Measurements from ENCODE around the gene GFAP.

Gene GFAP

DNA sequence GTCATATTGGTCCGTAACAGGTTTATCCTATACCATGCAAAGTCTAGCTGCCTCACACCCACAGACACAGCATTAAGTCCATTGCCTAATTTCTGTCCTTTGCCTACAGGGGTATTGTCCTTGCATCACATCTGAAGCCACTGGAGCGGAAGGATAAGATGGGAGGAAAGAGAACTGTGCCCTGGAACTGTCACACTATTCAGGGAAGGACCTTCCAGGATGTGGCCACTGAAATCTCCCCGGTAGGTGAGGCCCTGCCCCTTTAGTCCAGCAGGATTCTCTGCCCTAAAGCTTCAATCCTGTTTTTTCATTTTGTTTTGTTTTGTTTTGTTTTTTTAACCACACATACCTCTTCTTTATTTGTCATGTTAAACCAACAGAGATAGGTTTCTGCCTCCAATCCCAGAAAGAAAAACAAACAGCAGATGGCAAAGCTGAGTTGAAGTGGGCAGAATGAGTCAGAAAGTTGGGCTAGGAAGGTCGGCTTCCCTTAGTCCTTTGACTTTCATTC, 13.8 kb downstream of the GFAP start (continued):
- peak; percentile 22; the same call in 1 of the 2 replicates for TF ChIP-seq ZNF639 (tag by site-specific recombination; IDR thresholded peaks at IDR 0.05)
- peak; percentile 77 for TF ChIP-seq OSR2 (tag by site-specific recombination; IDR thresholded peaks at IDR 0.05)
- TF ChIP-seq ZNF23 (tag by site-specific recombination; IDR thresholded peaks at IDR 0.05; ENCODE audit: borderline replicate concordance), result no peak
- TF ChIP-seq, protein P1, sequence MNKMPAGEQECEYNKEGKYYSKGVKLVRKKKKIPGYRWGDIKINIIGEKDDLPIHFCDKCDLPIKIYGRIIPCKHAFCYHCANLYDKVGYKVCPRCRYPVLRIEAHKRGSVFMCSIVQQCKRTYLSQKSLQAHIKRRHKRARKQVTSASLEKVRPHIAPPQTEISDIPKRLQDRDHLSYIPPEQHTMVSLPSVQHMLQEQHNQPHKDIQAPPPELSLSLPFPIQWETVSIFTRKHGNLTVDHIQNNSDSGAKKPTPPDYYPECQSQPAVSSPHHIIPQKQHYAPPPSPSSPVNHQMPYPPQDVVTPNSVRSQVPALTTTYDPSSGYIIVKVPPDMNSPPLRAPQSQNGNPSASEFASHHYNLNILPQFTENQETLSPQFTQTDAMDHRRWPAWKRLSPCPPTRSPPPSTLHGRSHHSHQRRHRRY (tag by site-specific recombination; IDR thresholded peaks at IDR 0.05), result no peak
- no peak for TF ChIP-seq ZNF202 (tag by site-specific recombination; IDR thresholded peaks at IDR 0.05; ENCODE audit: borderline replicate concordance)
- TF ChIP-seq ZFHX2 (tag by site-specific recombination; conservative IDR thresholded peaks at IDR 0.05), result peak; percentile 58
- TF ChIP-seq, protein P2, sequence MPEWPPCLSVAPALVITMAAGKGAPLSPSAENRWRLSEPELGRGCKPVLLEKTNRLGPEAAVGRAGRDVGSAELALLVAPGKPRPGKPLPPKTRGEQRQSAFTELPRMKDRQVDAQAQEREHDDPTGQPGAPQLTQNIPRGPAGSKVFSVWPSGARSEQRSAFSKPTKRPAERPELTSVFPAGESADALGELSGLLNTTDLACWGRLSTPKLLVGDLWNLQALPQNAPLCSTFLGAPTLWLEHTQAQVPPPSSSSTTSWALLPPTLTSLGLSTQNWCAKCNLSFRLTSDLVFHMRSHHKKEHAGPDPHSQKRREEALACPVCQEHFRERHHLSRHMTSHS (tag by site-specific recombination; IDR thresholded peaks at IDR 0.05), result no peak
- TF ChIP-seq, protein P3, sequence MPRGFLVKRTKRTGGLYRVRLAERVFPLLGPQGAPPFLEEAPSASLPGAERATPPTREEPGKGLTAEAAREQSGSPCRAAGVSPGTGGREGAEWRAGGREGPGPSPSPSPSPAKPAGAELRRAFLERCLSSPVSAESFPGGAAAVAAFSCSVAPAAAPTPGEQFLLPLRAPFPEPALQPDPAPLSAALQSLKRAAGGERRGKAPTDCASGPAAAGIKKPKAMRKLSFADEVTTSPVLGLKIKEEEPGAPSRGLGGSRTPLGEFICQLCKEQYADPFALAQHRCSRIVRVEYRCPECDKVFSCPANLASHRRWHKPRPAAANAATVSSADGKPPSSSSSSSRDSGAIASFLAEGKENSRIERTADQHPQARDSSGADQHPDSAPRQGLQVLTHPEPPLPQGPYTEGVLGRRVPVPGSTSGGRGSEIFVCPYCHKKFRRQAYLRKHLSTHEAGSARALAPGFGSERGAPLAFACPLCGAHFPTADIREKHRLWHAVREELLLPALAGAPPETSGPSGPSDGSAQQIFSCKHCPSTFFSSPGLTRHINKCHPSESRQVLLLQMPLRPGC (tag by site-specific recombination; IDR thresholded peaks at IDR 0.05), result peak; percentile 65; the same call in 1 of the 2 replicates
- TF ChIP-seq HIC1 (tag by site-specific recombination; IDR thresholded peaks at IDR 0.05), result no peak
- TF ChIP-seq, protein P4, sequence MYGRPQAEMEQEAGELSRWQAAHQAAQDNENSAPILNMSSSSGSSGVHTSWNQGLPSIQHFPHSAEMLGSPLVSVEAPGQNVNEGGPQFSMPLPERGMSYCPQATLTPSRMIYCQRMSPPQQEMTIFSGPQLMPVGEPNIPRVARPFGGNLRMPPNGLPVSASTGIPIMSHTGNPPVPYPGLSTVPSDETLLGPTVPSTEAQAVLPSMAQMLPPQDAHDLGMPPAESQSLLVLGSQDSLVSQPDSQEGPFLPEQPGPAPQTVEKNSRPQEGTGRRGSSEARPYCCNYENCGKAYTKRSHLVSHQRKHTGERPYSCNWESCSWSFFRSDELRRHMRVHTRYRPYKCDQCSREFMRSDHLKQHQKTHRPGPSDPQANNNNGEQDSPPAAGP (tag by site-specific recombination; IDR thresholded peaks at IDR 0.05), result no peak; the same call in 1 of the 2 replicates
- peak; percentile 99 for TF ChIP-seq GFI1B (tag by site-specific recombination; IDR thresholded peaks at IDR 0.05)
- TF ChIP-seq BCL11A (tag by site-specific recombination; IDR thresholded peaks at IDR 0.05; ENCODE audit: low read depth), result peak; percentile 16; the same call in 1 of the 2 replicates
- TF ChIP-seq, protein P5, sequence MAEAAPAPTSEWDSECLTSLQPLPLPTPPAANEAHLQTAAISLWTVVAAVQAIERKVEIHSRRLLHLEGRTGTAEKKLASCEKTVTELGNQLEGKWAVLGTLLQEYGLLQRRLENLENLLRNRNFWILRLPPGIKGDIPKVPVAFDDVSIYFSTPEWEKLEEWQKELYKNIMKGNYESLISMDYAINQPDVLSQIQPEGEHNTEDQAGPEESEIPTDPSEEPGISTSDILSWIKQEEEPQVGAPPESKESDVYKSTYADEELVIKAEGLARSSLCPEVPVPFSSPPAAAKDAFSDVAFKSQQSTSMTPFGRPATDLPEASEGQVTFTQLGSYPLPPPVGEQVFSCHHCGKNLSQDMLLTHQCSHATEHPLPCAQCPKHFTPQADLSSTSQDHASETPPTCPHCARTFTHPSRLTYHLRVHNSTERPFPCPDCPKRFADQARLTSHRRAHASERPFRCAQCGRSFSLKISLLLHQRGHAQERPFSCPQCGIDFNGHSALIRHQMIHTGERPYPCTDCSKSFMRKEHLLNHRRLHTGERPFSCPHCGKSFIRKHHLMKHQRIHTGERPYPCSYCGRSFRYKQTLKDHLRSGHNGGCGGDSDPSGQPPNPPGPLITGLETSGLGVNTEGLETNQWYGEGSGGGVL (tag by site-specific recombination; IDR thresholded peaks at IDR 0.05), result no peak
- TF ChIP-seq ZNF629 (tag by site-specific recombination; IDR thresholded peaks at IDR 0.05), result peak; percentile 56
- no peak for TF ChIP-seq ZNF654 (tag by site-specific recombination; IDR thresholded peaks at IDR 0.05; ENCODE audit: low read depth)
- TF ChIP-seq ZNF600 (tag by site-specific recombination; IDR thresholded peaks at IDR 0.05), result peak; percentile 56; the same call in 1 of the 2 replicates
- TF ChIP-seq, protein P6, sequence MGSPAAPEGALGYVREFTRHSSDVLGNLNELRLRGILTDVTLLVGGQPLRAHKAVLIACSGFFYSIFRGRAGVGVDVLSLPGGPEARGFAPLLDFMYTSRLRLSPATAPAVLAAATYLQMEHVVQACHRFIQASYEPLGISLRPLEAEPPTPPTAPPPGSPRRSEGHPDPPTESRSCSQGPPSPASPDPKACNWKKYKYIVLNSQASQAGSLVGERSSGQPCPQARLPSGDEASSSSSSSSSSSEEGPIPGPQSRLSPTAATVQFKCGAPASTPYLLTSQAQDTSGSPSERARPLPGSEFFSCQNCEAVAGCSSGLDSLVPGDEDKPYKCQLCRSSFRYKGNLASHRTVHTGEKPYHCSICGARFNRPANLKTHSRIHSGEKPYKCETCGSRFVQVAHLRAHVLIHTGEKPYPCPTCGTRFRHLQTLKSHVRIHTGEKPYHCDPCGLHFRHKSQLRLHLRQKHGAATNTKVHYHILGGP (tag by site-specific recombination; IDR thresholded peaks at IDR 0.05), result no peak
- no peak for TF ChIP-seq SALL2 (tag by site-specific recombination; IDR thresholded peaks at IDR 0.05; ENCODE audit: borderline replicate concordance)
- no peak for TF ChIP-seq ZNF274 (IDR thresholded peaks at IDR 0.05; ENCODE audit: low read length)
- no peak for TF ChIP-seq ZNF274 (tag by site-specific recombination; IDR thresholded peaks at IDR 0.05; ENCODE audit: borderline replicate concordance)
- TF ChIP-seq ZNF391 (tag by site-specific recombination; IDR thresholded peaks at IDR 0.05; ENCODE audit: borderline replicate concordance, low read depth), result no peak
- TF ChIP-seq ZXDB (tag by site-specific recombination; IDR thresholded peaks at IDR 0.05), result peak; percentile 43; the same call in 1 of the 2 replicates
- no peak for TF ChIP-seq ZNF660 (tag by site-specific recombination; IDR thresholded peaks at IDR 0.05)
- TF ChIP-seq, protein P7, sequence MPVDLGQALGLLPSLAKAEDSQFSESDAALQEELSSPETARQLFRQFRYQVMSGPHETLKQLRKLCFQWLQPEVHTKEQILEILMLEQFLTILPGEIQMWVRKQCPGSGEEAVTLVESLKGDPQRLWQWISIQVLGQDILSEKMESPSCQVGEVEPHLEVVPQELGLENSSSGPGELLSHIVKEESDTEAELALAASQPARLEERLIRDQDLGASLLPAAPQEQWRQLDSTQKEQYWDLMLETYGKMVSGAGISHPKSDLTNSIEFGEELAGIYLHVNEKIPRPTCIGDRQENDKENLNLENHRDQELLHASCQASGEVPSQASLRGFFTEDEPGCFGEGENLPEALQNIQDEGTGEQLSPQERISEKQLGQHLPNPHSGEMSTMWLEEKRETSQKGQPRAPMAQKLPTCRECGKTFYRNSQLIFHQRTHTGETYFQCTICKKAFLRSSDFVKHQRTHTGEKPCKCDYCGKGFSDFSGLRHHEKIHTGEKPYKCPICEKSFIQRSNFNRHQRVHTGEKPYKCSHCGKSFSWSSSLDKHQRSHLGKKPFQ (tag by site-specific recombination; IDR thresholded peaks at IDR 0.05), result no peak
- TF ChIP-seq ZBTB17 (tag by site-specific recombination; IDR thresholded peaks at IDR 0.05), result no peak; the same call in 1 of the 2 replicates
- no peak for TF ChIP-seq ZBTB1 (tag by site-specific recombination; IDR thresholded peaks at IDR 0.05)
- no peak for TF ChIP-seq ZNF404 (tag by site-specific recombination; IDR thresholded peaks at IDR 0.05)

All from HEK293 (cell line).